KMS-11 (cell line): ENCODE measurements around the gene ELL2.

Source experiments
- H2AFZ ChIP-seq: fragments of 200-600 bp; sonication (generic); 2 replicates; pipeline ENCODE4 v1.6.1; 2016; ENCODE audit warnings: antibody characterized with exemption, mixed run types, low read depth
- H3K27ac ChIP-seq: fragments of 200-600 bp; sonication (generic); 2 replicates; pipeline ENCODE4 v1.6.1; 2016; ENCODE audit warnings: mild to moderate bottlenecking, mixed run types
- H3K27me3 ChIP-seq: fragments of 200-600 bp; sonication (generic); 2 replicates; pipeline ENCODE4 v1.6.1; 2017; ENCODE audit warnings: mild to moderate bottlenecking, low read depth, mixed run types, moderate library complexity; ENCODE audit not compliant: insufficient read depth
- H3K36me3 ChIP-seq: fragments of 200-600 bp; sonication (generic); 2 replicates; pipeline ENCODE4 v1.6.1; 2017; ENCODE audit warnings: mild to moderate bottlenecking, mixed run types; ENCODE audit not compliant: insufficient read depth
- H3K4me1 ChIP-seq: fragments of 200-600 bp; sonication (generic); 2 replicates; pipeline ENCODE4 v1.6.1; 2016; ENCODE audit warnings: mild to moderate bottlenecking, low read depth, mixed run types; ENCODE audit not compliant: poor library complexity, severe bottlenecking
- H3K4me2 ChIP-seq: fragments of 200-600 bp; sonication (generic); 2 replicates; pipeline ENCODE4 v1.7.0; 2016; ENCODE audit warnings: mild to moderate bottlenecking, mixed run types
- H3K4me3 ChIP-seq: fragments of 200-600 bp; sonication (generic); IDR thresholded peaks from 2 replicates; pipeline ENCODE4 v1.6.1; 2017; ENCODE audit warnings: low read depth, low read length, mixed read lengths; ENCODE audit not compliant: insufficient read depth
- H3K79me2 ChIP-seq: fragments of 200-600 bp; sonication (generic); 2 replicates; pipeline ENCODE4 v1.6.1; 2016; ENCODE audit warnings: low read depth, mixed run types; ENCODE audit not compliant: insufficient read depth
- H3K9ac ChIP-seq: fragments of 200-600 bp; sonication (generic); 2 replicates; pipeline ENCODE4 v1.6.1; 2016; ENCODE audit warnings: mild to moderate bottlenecking, mixed run types
- H4K20me1 ChIP-seq: fragments of 200-600 bp; sonication (generic); 2 replicates; pipeline ENCODE4 v1.6.1; 2016; ENCODE audit warnings: mild to moderate bottlenecking, mixed run types; ENCODE audit not compliant: insufficient read depth
- CTCF ChIP-seq: fragments of 200-600 bp; sonication (generic); conservative IDR thresholded peaks from 2 replicates; pipeline ENCODE4 v1.6.1; 2017; ENCODE audit warnings: low read depth, mild to moderate bottlenecking, antibody characterized with exemption, low read length, moderate library complexity, mixed read lengths

Gene ELL2

GRCh38 chr5:95973793-95974325 is 12.2 kb upstream of the ELL2 start:
- H3K4me1 ChIP-seq: peaks cover 20% of the 10 kb centered on the region
- TF ChIP-seq CTCF: no peak
- no peaks in the 10 kb centered on the region for H3K27me3 ChIP-seq
- peak overlapping the region; percentile 35; the same call in 1 of the 2 replicates for H2AFZ ChIP-seq
- no peak overlapping the region for H3K9ac ChIP-seq
- H3K79me2 ChIP-seq: no peaks in the 10 kb centered on the region
- H3K4me3 ChIP-seq: no peak overlapping the region
- peak overlapping the region; percentile 21 for H3K4me2 ChIP-seq
- no peaks in the 10 kb centered on the region for H4K20me1 ChIP-seq
- no peaks in the 10 kb centered on the region for H3K36me3 ChIP-seq
- 0 out of 2 replicates have a peak overlapping the region, but pooled peaks have one; percentile 1 for H3K27ac ChIP-seq

- Histone ChIP-seq H3K27me3 (no peaks in the 10 kb centered on the region), H3K4me2 (no peak overlapping the region), H3K4me1 (peaks cover 20% of the 10 kb centered on the region), H3K79me2 (no peaks in the 10 kb centered on the region), H3K9ac (no peak overlapping the region), H3K27ac (no peak overlapping the region), H3K4me3 (no peak overlapping the region), H3K36me3 (no peaks in the 10 kb centered on the region), H4K20me1 (no peaks in the 10 kb centered on the region), H2AFZ (no peak overlapping the region)
- TF ChIP-seq CTCF: no peak
Measured at GRCh38 chr5:95972196-95972595, 10.5 kb upstream of the ELL2 start.

- Histone ChIP-seq H3K4me3 (no peak overlapping the region), H3K27ac (no peak overlapping the region), H3K36me3 (no peaks in the 10 kb centered on the region), H2AFZ (no peak overlapping the region), H3K4me1 (peaks cover 20% of the 10 kb centered on the region), H3K9ac (no peak overlapping the region), H4K20me1 (no peaks in the 10 kb centered on the region), H3K79me2 (no peaks in the 10 kb centered on the region), H3K27me3 (no peaks in the 10 kb centered on the region), H3K4me2 (no peak overlapping the region)
- TF ChIP-seq CTCF: no peak
Measured at GRCh38 chr5:95970359-95970704, 8.7 kb upstream of the ELL2 start.

- Histone ChIP-seq H3K79me2 (no peaks in the 10 kb centered on the region), H3K4me2 (no peak overlapping the region), H3K36me3 (no peaks in the 10 kb centered on the region), H4K20me1 (no peaks in the 10 kb centered on the region), H3K27me3 (no peaks in the 10 kb centered on the region), H3K4me3 (no peak overlapping the region), H3K9ac (no peak overlapping the region), H3K4me1 (peaks cover 18% of the 10 kb centered on the region), H3K27ac (no peak overlapping the region), H2AFZ (no peak overlapping the region)
- TF ChIP-seq CTCF: no peak
Measured at GRCh38 chr5:95969651-95970358, 8.2 kb upstream of the ELL2 start.
